Type B pancreatic cell (in vitro differentiated cells): ENCODE data around the gene KLRF1. TPM values are rescaled to one million over a fixed set of nuclear protein-coding genes. Genes with fewer than 3 reads are reported as not detected.

Experiments
- DNase-seq: peaks from one replicate; pipeline ENCODE4 v3.0.0; 2021; ENCODE audit warnings: mixed read lengths; ENCODE audit not compliant: unreplicated experiment; ENCODE audit errors: extremely low spot score
- H3K27ac Mint-ChIP-seq: 2 replicates; pipeline ENCODE4 v1.8.0; 2021; ENCODE audit warnings: mild to moderate bottlenecking, mixed read lengths
- H3K27me3 Mint-ChIP-seq: 2 replicates; pipeline ENCODE4 v1.8.0; 2021; ENCODE audit warnings: mixed read lengths
- H3K36me3 Mint-ChIP-seq: 2 replicates; pipeline ENCODE4 v1.8.0; 2021; ENCODE audit warnings: mixed read lengths
- H3K4me1 Mint-ChIP-seq: one replicate; pipeline ENCODE4 v1.8.0; 2021; ENCODE audit warnings: mixed read lengths; ENCODE audit not compliant: unreplicated experiment
- H3K4me3 Mint-ChIP-seq: 2 replicates; pipeline ENCODE4 v1.8.0; 2021; ENCODE audit warnings: mild to moderate bottlenecking, mixed read lengths
- H3K9me3 Mint-ChIP-seq: 2 replicates; pipeline ENCODE4 v1.8.0; 2021; ENCODE audit warnings: mixed read lengths
- CTCF ChIP-seq: fragments of 200-600 bp; sonication (generic); conservative IDR thresholded peaks from 2 replicates; pipeline ENCODE4 v1.5.0; 2021; ENCODE audit warnings: antibody characterized with exemption, mild to moderate bottlenecking
- total RNA-seq: library from RNA; stranded (reverse); gene quantifications from 2 replicates; pipeline ENCODE4 v1.2.1, GENCODE V29; 2021; ENCODE audit warnings: low replicate concordance

KLRF1 gene
- total RNA-seq, 1 donor from 2014 or later, result not detected

GRCh38 chr12:9784816-9785215, 42.5 kb upstream of the KLRF1 start:
- H3K27me3 Mint-ChIP-seq, result no peaks in the 10 kb centered on the region
- no peak for DNase-seq
- no peaks in the 10 kb centered on the region for H3K9me3 Mint-ChIP-seq
- H3K4me3 Mint-ChIP-seq, result no peak overlapping the region
- H3K27ac Mint-ChIP-seq, result no peak overlapping the region
- TF ChIP-seq CTCF, result no peak
- H3K4me1 Mint-ChIP-seq, result no peaks in the 10 kb centered on the region
- H3K36me3 Mint-ChIP-seq, result no peaks in the 10 kb centered on the region

DNA sequence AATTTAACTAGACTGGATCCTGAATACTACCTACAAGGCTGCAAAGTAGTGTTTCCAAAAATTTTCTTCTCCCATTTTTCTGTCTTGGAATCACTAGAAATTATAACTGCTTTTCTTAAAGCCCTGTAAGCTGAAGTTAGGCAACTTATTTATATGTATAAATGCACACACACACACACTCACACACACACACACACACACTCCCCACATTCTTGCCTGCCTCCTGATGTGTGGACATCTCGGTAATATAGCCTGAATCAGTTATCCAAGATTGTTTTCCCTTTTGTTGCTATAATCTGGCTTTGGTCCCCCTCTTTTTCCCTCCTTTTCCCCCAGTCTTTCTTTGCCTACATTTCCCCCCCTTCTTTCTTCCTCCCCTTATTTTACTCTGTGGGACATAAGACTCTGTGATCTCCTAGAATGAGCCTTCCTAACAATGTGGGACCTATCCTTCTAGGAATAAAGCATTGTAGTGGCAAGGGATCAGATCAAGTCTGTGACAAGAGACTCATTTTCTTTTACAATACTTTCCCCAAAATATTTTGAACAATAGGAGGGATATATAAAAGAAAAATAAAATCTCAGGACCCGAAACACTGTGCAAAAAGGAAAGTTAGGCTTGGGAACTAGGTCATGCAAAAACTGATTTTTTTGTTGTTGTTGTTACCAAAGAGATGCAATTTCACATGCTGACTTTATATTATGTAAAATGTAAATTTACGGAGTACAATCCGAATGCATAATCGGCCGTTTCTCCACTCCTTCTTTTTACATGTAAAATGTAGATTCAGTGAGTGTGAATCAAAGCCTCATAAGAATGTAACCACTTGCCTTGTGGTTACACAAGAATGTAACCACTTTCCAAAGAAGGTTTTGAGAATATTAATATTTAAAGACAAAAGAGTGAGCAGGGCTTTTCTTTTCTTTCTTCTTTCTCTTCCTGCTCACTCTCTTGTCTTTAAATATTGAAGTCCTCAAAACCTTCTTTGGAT, 40.3 kb upstream of the KLRF1 start:
- Mint-ChIP-seq H3K27ac (no peak overlapping the region), H3K36me3 (no peaks in the 10 kb centered on the region), H3K27me3 (no peaks in the 10 kb centered on the region), H3K4me3 (no peak overlapping the region), H3K9me3 (peaks cover 5% of the 10 kb centered on the region), H3K4me1 (no peaks in the 10 kb centered on the region)
- TF ChIP-seq CTCF, result no peak
- no peak for DNase-seq

DNA sequence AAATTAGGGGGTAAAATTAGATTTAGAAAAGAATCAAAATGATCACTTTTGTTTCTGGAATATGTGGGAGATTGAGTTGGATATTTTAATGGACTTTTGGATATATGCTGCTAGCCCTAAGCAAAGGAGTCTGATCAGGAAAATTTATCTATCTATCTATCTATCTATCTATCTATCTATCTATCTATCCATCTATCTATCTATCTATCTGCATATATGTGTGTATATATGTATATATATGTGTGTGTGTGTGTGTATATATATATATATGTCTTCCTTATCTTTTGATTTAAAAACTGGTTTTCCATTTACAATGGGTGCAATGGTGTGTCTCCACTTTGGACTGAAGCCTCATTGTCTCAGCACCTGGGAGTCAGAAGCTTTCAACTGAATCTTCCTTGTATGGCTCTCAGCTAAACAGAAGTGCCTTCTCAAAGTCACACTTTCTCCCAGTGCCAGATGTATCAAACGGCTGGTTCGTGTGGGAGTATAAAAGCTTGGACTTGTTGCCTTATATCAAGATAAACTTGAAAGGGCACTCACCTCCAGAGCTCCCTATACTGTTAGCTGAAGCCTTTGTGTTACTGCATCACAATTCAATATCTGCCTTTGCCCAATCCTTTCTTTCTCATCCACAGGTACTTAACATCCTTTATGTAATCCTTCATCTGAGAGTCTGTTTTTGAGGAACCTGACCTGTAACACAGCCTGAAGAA, 34.9 kb upstream of the KLRF1 start:
- Mint-ChIP-seq H3K36me3 (no peaks in the 10 kb centered on the region), H3K27me3 (no peaks in the 10 kb centered on the region), H3K4me1 (no peaks in the 10 kb centered on the region), H3K4me3 (no peak overlapping the region), H3K9me3 (peaks cover 5% of the 10 kb centered on the region), H3K27ac (no peak overlapping the region)
- TF ChIP-seq CTCF, result no peak
- no peak for DNase-seq

- Mint-ChIP-seq H3K27ac (no peak overlapping the region), H3K4me1 (no peaks in the 10 kb centered on the region), H3K9me3 (peaks cover 5% of the 10 kb centered on the region), H3K4me3 (no peak overlapping the region), H3K36me3 (peaks cover 2% of the 10 kb centered on the region), H3K27me3 (no peaks in the 10 kb centered on the region)
- TF ChIP-seq CTCF, result no peak
- no peak for DNase-seq
Observed at GRCh38 chr12:9792961-9793617, 34.2 kb upstream of the KLRF1 start.

DNA sequence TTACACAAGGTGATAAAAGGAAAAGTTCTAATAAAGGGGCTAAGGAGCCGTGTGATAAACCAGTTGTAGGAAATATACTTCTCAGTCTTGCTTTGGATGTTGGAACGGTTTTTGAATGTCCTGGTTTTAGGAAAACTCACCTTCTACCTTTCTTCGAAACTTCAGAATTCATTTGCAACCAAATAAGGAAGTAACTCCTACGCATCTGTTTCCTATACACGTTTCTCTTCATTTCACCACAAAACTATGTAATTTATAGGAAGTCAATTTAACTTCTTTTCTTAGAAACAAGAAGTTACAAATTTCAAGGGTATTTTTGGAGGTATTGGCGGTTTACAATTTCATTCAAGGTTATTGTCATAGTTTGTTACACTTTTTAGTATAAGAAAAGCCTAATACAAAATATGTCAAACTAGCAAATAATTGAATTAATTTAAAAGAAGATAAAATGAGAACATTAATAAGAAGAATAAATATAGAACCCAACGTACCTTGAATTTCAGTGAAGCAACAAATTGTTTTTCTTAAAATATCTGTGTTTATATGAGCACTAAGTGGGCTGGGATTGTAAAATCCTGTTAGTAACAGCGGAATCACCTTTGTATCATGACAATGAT, 33.4 kb upstream of the KLRF1 start:
- H3K36me3 Mint-ChIP-seq, result peaks cover 3% of the 10 kb centered on the region
- H3K27ac Mint-ChIP-seq, result no peak overlapping the region
- peaks cover 5% of the 10 kb centered on the region for H3K9me3 Mint-ChIP-seq
- no peak for TF ChIP-seq CTCF
- no peak for DNase-seq
- H3K27me3 Mint-ChIP-seq, result no peaks in the 10 kb centered on the region
- H3K4me3 Mint-ChIP-seq, result no peak overlapping the region
- no peaks in the 10 kb centered on the region for H3K4me1 Mint-ChIP-seq
